Duodenal mucosa (tissue), 2 donors: ENCODE data around the gene USP4.

Experiments used
- H3K27ac ChIP-seq: one replicate; pipeline ENCODE4 v1.7.0; 2013; ENCODE audit warnings: low read depth, low read length
- H3K27me3 ChIP-seq, 2 donors: one replicate each; pipeline ENCODE4 v1.7.0; 2013; ENCODE audit warnings: low read length in 2 of 2, control low read depth in 1 of 2; ENCODE audit not compliant: insufficient read depth in 2 of 2, control insufficient read depth in 1 of 2
- H3K36me3 ChIP-seq, 2 donors: one replicate each; pipeline ENCODE4 v1.7.0; 2013; ENCODE audit warnings: low read length in 2 of 2, control low read depth in 1 of 2; ENCODE audit not compliant: insufficient read depth in 2 of 2, control insufficient read depth in 1 of 2
- H3K4me1 ChIP-seq, 2 donors: one replicate each; pipeline ENCODE4 v1.7.0; 2013; ENCODE audit warnings: low read length in 2 of 2, control low read depth in 1 of 2; ENCODE audit not compliant: insufficient read depth in 2 of 2, control insufficient read depth in 1 of 2
- H3K4me3 ChIP-seq, 2 donors: one replicate each; pipeline ENCODE4 v1.7.0; 2013; ENCODE audit warnings: low read length in 2 of 2, low read depth in 1 of 2
- H3K9ac ChIP-seq, 2 donors: one replicate each; pipeline ENCODE4 v1.7.0; 2013; ENCODE audit warnings: low read length in 2 of 2, low read depth in 1 of 2
- H3K9me3 ChIP-seq, 2 donors: one replicate each; pipeline ENCODE4 v1.7.0; 2013; ENCODE audit warnings: low read length in 2 of 2, control low read depth in 1 of 2; ENCODE audit not compliant: control insufficient read depth in 1 of 2

USP4 gene, protein sequence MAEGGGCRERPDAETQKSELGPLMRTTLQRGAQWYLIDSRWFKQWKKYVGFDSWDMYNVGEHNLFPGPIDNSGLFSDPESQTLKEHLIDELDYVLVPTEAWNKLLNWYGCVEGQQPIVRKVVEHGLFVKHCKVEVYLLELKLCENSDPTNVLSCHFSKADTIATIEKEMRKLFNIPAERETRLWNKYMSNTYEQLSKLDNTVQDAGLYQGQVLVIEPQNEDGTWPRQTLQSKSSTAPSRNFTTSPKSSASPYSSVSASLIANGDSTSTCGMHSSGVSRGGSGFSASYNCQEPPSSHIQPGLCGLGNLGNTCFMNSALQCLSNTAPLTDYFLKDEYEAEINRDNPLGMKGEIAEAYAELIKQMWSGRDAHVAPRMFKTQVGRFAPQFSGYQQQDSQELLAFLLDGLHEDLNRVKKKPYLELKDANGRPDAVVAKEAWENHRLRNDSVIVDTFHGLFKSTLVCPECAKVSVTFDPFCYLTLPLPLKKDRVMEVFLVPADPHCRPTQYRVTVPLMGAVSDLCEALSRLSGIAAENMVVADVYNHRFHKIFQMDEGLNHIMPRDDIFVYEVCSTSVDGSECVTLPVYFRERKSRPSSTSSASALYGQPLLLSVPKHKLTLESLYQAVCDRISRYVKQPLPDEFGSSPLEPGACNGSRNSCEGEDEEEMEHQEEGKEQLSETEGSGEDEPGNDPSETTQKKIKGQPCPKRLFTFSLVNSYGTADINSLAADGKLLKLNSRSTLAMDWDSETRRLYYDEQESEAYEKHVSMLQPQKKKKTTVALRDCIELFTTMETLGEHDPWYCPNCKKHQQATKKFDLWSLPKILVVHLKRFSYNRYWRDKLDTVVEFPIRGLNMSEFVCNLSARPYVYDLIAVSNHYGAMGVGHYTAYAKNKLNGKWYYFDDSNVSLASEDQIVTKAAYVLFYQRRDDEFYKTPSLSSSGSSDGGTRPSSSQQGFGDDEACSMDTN

DNA sequence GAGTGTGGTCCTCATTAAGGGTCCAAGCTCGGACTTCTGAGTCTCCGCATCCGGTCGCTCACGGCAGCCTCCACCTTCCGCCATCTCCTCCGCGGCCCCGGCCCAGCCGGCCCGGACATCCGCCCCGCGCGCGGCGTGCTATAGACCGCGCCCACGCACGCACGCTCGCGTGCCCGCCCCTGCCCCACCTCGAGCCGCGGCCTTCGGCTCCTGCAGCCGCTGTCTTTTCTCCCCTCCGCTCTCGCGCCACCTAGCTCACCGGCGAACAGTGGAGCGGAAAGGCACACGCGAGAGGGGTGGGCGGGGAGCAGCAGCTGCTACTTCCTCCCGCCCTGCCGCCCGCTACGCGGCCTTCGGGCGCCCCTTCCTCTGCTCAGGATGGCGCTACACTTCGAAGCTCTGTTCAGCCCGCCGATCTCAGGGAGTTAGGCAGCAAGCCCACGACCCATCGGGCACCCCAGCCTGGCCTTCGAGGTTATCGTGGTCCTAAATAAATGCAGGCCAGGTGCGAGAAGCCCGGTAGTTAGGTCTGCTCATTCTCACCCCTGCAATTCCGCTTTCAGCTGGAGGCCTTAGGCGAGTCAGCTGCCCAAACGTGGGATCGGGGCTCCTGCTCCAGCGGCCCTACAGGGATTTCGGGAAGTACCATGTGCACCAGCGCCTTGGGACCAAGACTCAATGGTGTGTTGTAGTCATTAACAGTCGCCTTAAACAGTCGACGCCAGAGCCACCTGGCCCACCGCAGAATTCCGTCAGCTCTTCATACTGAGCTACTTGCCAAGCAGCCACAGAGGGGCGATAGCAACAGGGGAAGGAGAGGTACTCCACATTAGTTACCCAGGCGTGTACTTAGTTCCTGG, at the start of gene USP4:
USP4 (minus strand) TSS at position 113 of the 860 bp plus-strand sequence; CDS start at position 84, 29 bp downstream.
- Histone ChIP-seq H3K9me3 (no peaks in the 10 kb centered on the region), H3K4me3 (peak within 1 kb of the TSS; percentile 72 to 89), H3K9ac (peak within 1 kb of the TSS; percentile 75 to 96), H3K27ac (peak within 1 kb of the TSS; percentile 91), H3K36me3 (peaks cover 6 to 9% of the 10 kb centered on the region in 2 donors), H3K4me1 (peaks cover 8 to 17% of the 10 kb centered on the region in 2 donors), H3K27me3 (no peaks in the 10 kb centered on the region)

DNA sequence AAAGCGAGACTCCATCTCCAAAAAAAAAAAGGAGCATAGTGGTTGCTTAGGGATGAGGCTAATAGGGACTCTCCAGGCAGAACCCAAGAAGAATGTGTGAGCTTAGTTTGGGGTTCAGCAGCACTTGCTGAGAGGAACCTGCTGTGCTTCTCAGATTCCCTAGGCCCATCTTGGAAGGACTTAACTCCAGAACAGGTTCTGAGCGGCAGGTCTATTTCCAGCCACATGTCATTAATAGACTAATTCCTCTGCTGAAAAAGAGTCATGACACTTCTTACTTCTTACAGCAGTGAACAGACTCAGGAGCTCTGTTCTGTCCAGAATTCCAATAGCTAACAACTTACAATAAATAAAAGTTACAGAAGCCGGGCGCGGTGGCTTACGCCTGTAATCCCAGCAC, 49.4 kb upstream of the USP4 start:
- H3K4me3 ChIP-seq = no peak overlapping the region
- peaks cover 0 to 11% of the 10 kb centered on the region in 2 donors for H3K36me3 ChIP-seq
- H3K9ac ChIP-seq = no peak overlapping the region
- no peak overlapping the region for H3K27ac ChIP-seq
- no peaks in the 10 kb centered on the region for H3K27me3 ChIP-seq
- peaks cover 0 to 10% of the 10 kb centered on the region in 2 donors for H3K4me1 ChIP-seq
- no peaks in the 10 kb centered on the region for H3K9me3 ChIP-seq

DNA sequence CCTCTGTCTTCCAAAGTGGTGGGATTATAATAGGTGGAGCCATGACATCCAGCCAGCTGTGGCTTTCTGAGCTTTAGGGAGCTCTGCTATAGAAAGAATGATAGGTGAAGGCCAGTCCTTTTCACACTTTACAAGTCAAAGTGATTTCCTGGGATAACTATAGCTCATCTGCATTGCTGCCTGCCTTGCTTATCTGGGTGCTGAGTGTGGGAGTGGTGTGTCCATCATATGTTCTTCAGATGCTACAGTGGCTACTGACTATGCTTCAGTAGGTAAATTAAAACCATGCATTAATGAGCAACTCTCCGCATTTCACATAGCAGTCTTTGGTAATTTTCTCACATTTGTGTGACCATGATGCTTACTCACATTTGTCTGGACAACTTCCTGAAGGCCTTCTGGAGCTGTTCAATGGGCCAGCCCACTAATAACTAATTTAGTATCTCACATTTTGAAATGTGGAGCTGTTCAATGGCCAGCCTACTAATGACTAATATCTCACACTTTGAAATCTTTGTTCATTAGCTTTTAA, 48.5 kb upstream of the USP4 start:
- no peaks in the 10 kb centered on the region for H3K9me3 ChIP-seq
- no peak overlapping the region for H3K27ac ChIP-seq
- H3K9ac ChIP-seq = no peak overlapping the region
- peaks cover 0 to 7% of the 10 kb centered on the region in 2 donors for H3K36me3 ChIP-seq
- H3K4me1 ChIP-seq = peaks cover 0 to 10% of the 10 kb centered on the region in 2 donors
- no peaks in the 10 kb centered on the region for H3K27me3 ChIP-seq
- no peak overlapping the region for H3K4me3 ChIP-seq

DNA sequence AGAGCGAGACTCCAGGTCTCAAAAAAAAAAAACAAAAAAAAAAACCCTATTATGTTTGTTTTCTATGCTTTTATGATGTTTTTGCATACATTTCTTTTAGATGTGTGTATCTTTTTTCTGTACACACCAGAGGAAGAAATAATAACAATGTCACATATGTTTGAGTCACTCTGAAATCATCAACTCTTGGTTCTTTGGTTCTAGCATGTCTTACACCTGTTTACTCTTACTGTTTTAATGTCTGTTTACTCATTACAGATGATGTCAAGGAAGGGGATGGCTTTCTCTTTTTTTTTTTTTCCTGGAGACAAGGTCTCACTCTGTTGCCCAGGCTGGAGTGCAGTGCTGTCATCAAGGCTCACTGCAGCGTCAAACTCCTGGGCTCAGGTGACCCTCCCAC, 47.9 kb upstream of the USP4 start:
- no peaks in the 10 kb centered on the region for H3K9me3 ChIP-seq
- H3K27ac ChIP-seq = no peak overlapping the region
- peaks cover 0 to 5% of the 10 kb centered on the region in 2 donors for H3K36me3 ChIP-seq
- H3K9ac ChIP-seq = no peak overlapping the region
- peaks cover 0 to 10% of the 10 kb centered on the region in 2 donors for H3K4me1 ChIP-seq
- H3K27me3 ChIP-seq = no peaks in the 10 kb centered on the region
- no peak overlapping the region for H3K4me3 ChIP-seq

DNA sequence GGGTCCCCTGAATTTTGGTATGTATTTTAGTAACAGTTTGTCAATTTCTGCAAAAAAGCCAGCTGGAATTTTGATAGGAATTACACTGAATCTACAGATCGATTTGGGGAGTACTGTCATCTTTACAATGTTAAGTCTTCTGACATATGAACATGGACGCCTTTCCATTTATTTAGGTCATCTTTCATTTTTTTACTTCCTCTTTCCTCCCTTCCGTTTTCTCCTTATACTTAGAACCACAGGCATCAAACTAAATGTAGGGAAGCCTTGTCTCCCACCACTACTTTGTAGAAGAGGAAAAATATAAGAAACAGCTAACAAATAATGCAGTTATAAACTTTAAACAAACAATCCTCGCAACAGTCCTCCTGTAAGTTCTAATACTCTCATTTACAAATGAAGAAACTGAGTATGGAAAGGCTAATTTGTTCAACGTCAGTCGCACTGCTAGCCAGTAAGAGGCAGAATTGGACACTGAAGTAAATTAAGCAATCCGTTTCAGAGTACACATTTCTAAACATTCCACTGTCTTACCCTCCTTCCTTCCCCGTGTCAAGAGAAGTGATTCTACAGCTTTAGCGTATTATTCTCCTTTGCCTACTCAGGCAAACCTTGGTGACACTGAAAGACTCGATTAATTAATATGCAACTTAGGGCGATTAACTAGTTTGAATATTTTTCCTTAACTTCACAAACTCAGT, 46.4 kb upstream of the USP4 start:
- no peaks in the 10 kb centered on the region for H3K9me3 ChIP-seq
- no peak overlapping the region for H3K9ac ChIP-seq
- H3K36me3 ChIP-seq = peaks cover 0 to 5% of the 10 kb centered on the region in 2 donors
- H3K4me3 ChIP-seq = no peak overlapping the region
- no peaks in the 10 kb centered on the region for H3K27me3 ChIP-seq
- peaks cover 0 to 10% of the 10 kb centered on the region in 2 donors for H3K4me1 ChIP-seq
- H3K27ac ChIP-seq = no peak overlapping the region

DNA sequence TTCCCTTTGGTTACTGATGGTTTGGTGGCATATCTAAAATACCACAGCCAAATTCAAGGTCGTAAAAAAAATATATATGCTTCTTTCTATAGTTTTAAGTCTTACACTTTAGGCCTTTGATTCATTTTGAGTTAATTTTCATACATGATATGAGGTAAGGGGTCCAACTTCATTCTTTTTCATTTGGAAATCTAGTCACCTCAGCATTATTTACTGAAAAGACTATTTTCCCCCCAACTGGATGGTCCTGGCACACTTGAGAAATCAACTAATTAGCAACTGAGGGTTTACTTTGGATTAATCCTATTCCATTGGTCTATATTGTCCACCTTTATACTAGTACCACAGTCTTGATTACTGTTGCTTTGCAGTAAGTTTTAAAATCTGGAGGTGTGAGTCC, 45.8 kb upstream of the USP4 start:
- Histone ChIP-seq H3K4me1 (peaks cover 0 to 10% of the 10 kb centered on the region in 2 donors), H3K9ac (no peak overlapping the region), H3K4me3 (no peak overlapping the region), H3K27ac (no peak overlapping the region), H3K36me3 (peaks cover 0 to 5% of the 10 kb centered on the region in 2 donors), H3K9me3 (no peaks in the 10 kb centered on the region), H3K27me3 (no peaks in the 10 kb centered on the region)

DNA sequence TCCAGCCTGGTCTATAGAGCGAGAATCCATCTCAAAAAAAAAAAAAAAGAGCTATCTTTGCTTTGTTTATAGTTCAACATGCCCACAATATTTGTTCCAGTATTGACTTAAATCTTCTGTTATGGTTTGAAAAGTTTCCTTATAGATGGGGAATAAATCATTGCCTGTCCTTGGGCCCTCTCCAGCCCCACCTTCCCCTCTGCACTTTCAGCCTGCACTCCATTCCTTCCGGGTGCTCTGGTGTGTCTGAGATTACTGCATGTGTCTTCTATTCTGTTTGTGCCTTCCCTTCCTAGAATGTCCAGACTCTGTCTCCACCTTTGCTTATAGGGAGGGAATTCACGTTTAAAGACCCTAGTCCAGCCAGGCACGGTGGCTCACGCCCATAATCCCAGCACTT, 43.5 kb upstream of the USP4 start:
- no peak overlapping the region for H3K27ac ChIP-seq
- no peak overlapping the region for H3K4me3 ChIP-seq
- H3K4me1 ChIP-seq = peaks cover 0 to 14% of the 10 kb centered on the region in 2 donors
- H3K9ac ChIP-seq = no peak overlapping the region
- H3K9me3 ChIP-seq = no peaks in the 10 kb centered on the region
- peaks cover 0 to 4% of the 10 kb centered on the region in 2 donors for H3K36me3 ChIP-seq
- H3K27me3 ChIP-seq = no peaks in the 10 kb centered on the region

DNA sequence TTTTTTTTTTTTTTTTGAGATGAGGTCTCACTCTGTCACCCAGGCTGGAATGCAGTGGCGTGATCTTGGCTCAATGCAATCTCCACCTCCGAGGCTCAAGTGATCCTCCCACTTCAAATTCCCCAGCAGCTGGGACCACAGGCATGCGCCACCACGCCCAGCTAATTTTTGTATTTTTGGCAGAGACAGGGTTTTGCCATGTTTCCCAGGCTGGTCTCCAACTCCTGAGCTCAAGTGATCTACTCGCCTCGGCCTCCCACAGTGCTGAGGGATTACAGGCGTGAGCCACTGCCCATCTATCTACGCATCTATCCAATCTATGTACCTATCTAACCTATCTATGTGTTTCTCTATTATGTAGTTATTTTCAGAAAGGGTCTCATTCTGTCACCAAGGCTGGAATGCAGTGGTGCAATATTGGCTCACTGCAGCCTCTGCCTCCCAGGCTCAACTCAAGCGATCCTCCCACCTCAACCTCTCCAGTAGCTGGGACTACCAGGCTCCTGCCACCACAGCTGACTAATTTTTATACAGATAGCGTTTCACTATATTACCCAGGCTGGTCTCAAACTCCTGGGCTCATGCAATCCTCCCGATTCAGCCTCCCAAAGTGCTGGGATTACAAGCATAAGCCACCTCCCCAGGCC, 38.5 kb upstream of the USP4 start:
- Histone ChIP-seq H3K36me3 (peaks cover 15 to 18% of the 10 kb centered on the region in 2 donors), H3K9ac (no peak overlapping the region), H3K4me3 (no peak overlapping the region), H3K27ac (no peak overlapping the region), H3K9me3 (no peaks in the 10 kb centered on the region), H3K4me1 (peaks cover 0 to 4% of the 10 kb centered on the region in 2 donors), H3K27me3 (no peaks in the 10 kb centered on the region)
